Activated T-helper 1 cell treated with anti-CD3 and anti-CD28 coated beads, Interleukin-12 subunit alpha, Interleukin-12 subunit beta, Interleukin-2, Interleukin-4 antibody, amounts not matched to agents 30 ng/mL and 10 ng/mL and 1 ng/mL, durations not matched to agents 14 hours and 24 hours and 36 hours (primary cell): ENCODE measurements around the gene SELENOO. TPM values are rescaled to one million over a fixed set of nuclear protein-coding genes. Genes with fewer than 3 reads are reported as not detected.
A peak's percentile ranks its signal among the peaks of the same experiment; 100 is the strongest.

ENCODE experiments used
- DNase-seq: peaks from one replicate; pipeline ENCODE4 v3.0.0; 2021; ENCODE audit warnings: low spot score
- H3K27ac Mint-ChIP-seq: one replicate; pipeline ENCODE4 v1.8.0; 2021; ENCODE audit warnings: mild to moderate bottlenecking, mixed read lengths
- H3K27me3 Mint-ChIP-seq: one replicate; pipeline ENCODE4 v1.8.0; 2022; ENCODE audit warnings: mild to moderate bottlenecking, moderate library complexity, mixed read lengths; ENCODE audit not compliant: insufficient read depth
- H3K36me3 Mint-ChIP-seq: one replicate; pipeline ENCODE4 v1.8.0; 2021; ENCODE audit warnings: low read depth, mixed read lengths
- H3K4me1 Mint-ChIP-seq: one replicate; pipeline ENCODE4 v1.8.0; 2021; ENCODE audit warnings: low read depth, mixed read lengths
- H3K4me3 Mint-ChIP-seq: one replicate; pipeline ENCODE4 v1.8.0; 2021; ENCODE audit warnings: mild to moderate bottlenecking, moderate library complexity, mixed read lengths
- H3K9me3 Mint-ChIP-seq: one replicate; pipeline ENCODE4 v1.8.0; 2021; ENCODE audit warnings: mixed read lengths
- intact Hi-C: fragments of 100-400 bp; cut with micrococcal nuclease; formaldehyde crosslinking; loops from one replicate; pipeline ENCODE4 v1.15.1; 2024
- total RNA-seq: library from RNA; stranded (reverse); gene quantifications from 2 replicates; pipeline ENCODE4 v1.2.3, GENCODE V29; 2022

Gene SELENOO
- total RNA-seq, 1 donor from 2014 or later: 25.9 TPM

DNA sequence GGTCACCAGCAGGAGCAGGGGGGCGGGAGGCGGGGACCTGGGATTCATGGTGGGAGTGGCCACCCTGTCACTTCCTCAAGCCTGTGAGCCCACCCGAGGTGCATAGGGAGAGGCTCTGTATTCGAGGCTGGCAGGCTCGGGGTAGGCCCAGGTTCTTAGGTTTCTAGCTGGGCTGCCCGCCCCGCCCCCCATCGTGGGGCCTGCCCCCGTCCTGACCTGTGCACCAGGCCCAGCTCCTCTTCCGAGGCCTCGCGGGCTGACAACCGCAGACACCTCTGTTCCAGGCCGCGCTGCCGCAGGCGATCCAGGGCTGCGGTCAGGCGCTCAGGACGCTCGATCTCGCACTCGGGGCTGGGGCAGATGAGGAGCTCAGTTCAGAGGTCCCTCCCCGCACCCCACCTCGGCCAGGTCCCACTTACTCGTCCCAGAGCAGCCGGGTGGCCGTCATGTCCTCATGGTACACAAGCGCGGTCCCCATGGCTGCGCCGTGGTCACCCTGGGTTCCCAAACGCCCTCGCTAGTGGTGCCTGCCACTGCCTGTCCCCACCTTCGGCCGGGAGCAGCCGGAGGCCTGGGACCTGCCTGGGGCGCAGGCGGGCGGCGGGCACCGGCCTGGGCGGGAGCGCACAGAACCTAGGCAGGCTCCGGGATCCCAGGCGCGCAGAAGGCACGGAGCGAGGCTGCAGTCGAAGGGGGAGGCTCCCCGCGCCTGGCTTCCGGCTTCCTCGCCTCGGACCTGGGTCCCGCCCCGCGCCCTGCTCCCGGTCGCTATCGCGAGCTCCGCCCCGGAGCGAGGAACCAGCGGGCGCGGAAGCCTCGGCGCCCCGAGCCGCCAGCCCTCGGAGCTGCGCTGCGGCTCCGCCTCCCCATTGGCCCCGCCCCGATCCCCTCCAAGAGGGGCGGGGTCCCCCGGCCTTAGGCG lies 50.0 kb downstream of the SELENOO start, which contains the start of gene HDAC10:
TSS of gene HDAC10 (minus strand) at position 711 of the 922 bp plus-strand sequence. CDS start at position 478, 233 bp downstream.
- intact Hi-C loops: loop anchor here (1.0 to 2.0 kb wide), 2 partner anchors 19 to 370 kb away; partner anchors contain the start of gene MAPK11
- peak; percentile 84 for DNase-seq
- H3K9me3 Mint-ChIP-seq: no peaks in the 10 kb centered on the region
- peak within 1 kb of the TSS; percentile 85 for H3K4me3 Mint-ChIP-seq
- peaks cover 7% of the 10 kb centered on the region for H3K36me3 Mint-ChIP-seq
- H3K4me1 Mint-ChIP-seq: peaks cover 5% of the 10 kb centered on the region
- peak within 1 kb of the TSS; percentile 83 for H3K27ac Mint-ChIP-seq
- no peaks in the 10 kb centered on the region for H3K27me3 Mint-ChIP-seq

DNA sequence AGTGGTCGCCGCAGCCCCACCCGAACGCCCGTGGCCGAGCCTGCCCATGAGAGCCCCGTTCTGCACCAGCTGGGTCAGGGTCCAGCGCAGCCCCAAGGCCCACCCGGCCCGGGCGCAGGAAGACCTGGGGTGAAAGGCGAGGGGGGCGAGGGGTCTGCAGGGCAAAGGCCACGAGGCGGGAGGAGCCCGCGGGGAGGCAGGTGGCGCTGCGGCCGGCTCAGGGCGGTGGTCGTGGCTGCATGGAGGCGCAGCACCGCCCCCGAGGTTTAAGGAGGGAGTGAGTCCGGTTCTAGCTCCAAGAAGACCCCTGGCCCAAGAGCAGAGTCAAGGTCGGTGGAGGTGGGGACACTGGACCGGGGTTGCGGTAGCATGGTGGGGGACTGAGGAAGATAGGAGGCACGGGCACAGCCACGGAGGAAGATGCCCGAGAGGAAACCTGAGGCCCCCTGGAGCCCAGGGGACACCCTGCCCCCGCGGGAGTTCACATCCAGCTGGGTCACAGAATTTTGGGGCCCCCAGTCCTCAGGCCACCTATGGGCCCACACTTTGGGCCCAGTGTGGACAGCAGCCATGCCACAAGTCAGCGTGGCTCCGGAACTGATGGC lies 50.8 kb downstream of the SELENOO start:
- Mint-ChIP-seq H3K4me1 (peaks cover 5% of the 10 kb centered on the region), H3K27ac (no peak overlapping the region), H3K4me3 (peak overlapping the region; percentile 26), H3K27me3 (no peaks in the 10 kb centered on the region), H3K36me3 (peaks cover 7% of the 10 kb centered on the region), H3K9me3 (no peaks in the 10 kb centered on the region)
- intact Hi-C loops: loop anchor here (1.0 to 2.0 kb wide), 2 partner anchors 19 to 369 kb away; partner anchors contain the start of gene MAPK11
- no peak for DNase-seq

GRCh38 chr22:50252082-50253045 lies 51.6 kb downstream of the SELENOO start:
- Mint-ChIP-seq H3K4me1 (peaks cover under 1% of the 10 kb centered on the region), H3K9me3 (no peaks in the 10 kb centered on the region), H3K4me3 (no peak overlapping the region), H3K27ac (no peak overlapping the region), H3K27me3 (no peaks in the 10 kb centered on the region), H3K36me3 (peaks cover 5% of the 10 kb centered on the region)
- peak; percentile 54 for DNase-seq
- intact Hi-C loops: no loop called here

DNA sequence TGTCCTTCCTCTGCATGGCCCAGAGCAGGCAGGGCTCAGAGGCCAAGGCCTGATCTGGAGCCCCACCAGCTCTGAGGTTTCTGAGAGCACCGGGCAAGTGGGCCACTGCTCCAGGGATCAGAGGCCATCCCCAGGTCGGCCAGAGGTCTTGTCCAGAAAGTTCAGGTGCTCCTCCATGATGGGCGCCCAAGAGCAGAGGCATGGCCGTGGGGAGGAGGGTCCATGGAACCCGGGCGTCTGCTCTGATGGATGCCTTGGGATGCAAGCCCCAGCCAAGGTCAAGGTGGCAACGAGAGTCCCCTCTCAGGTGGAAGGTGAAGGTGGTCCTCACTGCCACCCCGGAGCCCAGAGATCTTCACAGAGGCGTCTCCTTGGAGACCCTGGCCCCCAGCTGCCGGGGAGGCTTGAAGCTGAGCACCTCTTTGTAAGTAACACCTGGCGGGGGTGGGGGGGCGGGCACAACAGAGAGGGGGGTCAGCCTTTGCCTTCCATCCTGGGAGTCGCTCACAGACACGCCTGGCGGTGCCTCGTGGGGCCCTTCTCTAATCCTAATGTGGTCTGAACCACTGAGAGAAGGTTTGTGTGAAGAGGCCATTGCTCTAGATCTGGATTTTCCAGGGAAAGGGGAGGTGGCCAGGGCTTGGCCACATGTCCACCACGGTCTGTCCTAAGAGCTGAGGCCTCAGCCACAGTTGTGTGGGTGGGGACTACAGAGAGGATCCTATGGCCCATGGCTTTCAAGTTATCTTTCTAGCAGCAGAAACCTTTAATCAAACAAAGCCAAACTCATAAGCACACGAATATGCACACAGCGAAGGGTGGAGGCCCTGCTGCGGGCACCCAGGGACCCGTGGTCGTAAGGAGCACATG lies 52.5 kb downstream of the SELENOO start:
- intact Hi-C loops: no loop called here
- H3K4me3 Mint-ChIP-seq: no peak overlapping the region
- no peak for DNase-seq

DNA sequence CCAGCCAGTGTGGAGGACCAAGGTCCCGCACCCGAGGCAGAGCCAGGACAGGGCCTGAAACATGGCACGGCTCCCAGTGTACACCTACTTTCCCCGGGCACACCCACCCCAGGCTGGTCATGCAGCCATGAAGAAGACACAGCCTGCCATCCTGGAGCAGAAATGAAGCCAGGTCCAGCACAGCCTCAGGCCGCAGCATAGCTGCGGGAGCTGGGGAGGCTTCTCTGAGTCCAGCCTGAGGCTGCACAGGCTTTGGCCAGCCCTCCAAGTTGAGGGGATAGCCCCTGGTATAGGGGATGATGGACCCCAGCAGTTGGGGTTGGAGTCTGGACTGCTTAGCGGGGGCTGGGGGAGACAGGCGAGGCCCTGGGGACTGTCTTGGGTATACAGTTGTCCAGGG lies 53.1 kb downstream of the SELENOO start:
- intact Hi-C loops: no loop called here
- Mint-ChIP-seq H3K27ac (no peak overlapping the region), H3K9me3 (no peaks in the 10 kb centered on the region), H3K36me3 (peaks cover 1% of the 10 kb centered on the region), H3K4me1 (no peaks in the 10 kb centered on the region), H3K27me3 (no peaks in the 10 kb centered on the region), H3K4me3 (no peak overlapping the region)
- no peak for DNase-seq

More for the DNA sequence above, 52.5 kb downstream of the SELENOO start:
- Mint-ChIP-seq H3K27ac (no peak overlapping the region), H3K4me1 (no peaks in the 10 kb centered on the region), H3K27me3 (no peaks in the 10 kb centered on the region), H3K36me3 (peaks cover 1% of the 10 kb centered on the region), H3K9me3 (no peaks in the 10 kb centered on the region)

DNA sequence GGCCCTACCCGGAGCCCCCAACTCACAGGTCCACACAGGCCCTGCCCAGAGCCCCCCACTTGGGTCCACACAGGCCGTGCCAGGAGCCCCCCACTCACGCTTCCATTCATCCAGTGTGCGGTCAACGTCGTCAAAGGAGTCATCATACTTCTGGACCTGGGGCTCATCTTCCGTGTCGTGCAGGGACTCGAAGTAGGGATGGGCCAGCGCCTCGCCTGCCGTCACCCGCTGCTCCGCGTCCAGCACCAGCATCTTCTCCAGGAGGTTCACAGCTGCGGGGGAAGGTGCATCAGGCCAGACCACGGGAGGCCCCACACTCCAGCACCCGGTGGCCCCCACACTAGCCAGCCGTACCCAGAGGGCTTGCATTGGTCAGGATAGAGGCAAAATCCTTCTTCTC lies 54.3 kb downstream of the SELENOO start:
- H3K4me3 Mint-ChIP-seq: no peak overlapping the region
- no peaks in the 10 kb centered on the region for H3K4me1 Mint-ChIP-seq
- H3K27me3 Mint-ChIP-seq: peaks cover 4% of the 10 kb centered on the region
- intact Hi-C loops: no loop called here
- peaks cover 1% of the 10 kb centered on the region for H3K36me3 Mint-ChIP-seq
- DNase-seq: no peak
- H3K9me3 Mint-ChIP-seq: no peaks in the 10 kb centered on the region
- H3K27ac Mint-ChIP-seq: no peak overlapping the region

- no peaks in the 10 kb centered on the region for H3K9me3 Mint-ChIP-seq
- H3K36me3 Mint-ChIP-seq: peaks cover 1% of the 10 kb centered on the region
- H3K4me3 Mint-ChIP-seq: no peak overlapping the region
- DNase-seq: no peak
- intact Hi-C loops: no loop called here
- peaks cover 4% of the 10 kb centered on the region for H3K27me3 Mint-ChIP-seq
- no peak overlapping the region for H3K27ac Mint-ChIP-seq
- H3K4me1 Mint-ChIP-seq: no peaks in the 10 kb centered on the region
These were observed 54.8 kb downstream of the SELENOO start for GRCh38 chr22:50255607-50256006.

GRCh38 chr22:50256258-50256862 lies 55.5 kb downstream of the SELENOO start:
- DNase-seq: no peak
- intact Hi-C loops: no loop called here
- H3K9me3 Mint-ChIP-seq: no peaks in the 10 kb centered on the region
- H3K4me1 Mint-ChIP-seq: no peaks in the 10 kb centered on the region
- H3K36me3 Mint-ChIP-seq: no peaks in the 10 kb centered on the region
- H3K4me3 Mint-ChIP-seq: no peak overlapping the region
- H3K27ac Mint-ChIP-seq: no peak overlapping the region
- peaks cover 4% of the 10 kb centered on the region for H3K27me3 Mint-ChIP-seq

- Mint-ChIP-seq H3K27ac (no peak overlapping the region), H3K4me1 (no peaks in the 10 kb centered on the region), H3K36me3 (no peaks in the 10 kb centered on the region), H3K4me3 (no peak overlapping the region), H3K9me3 (no peaks in the 10 kb centered on the region), H3K27me3 (peaks cover 6% of the 10 kb centered on the region)
- intact Hi-C loops: no loop called here
- DNase-seq: no peak
These were observed 56.2 kb downstream of the SELENOO start for GRCh38 chr22:50257041-50257440.

DNA sequence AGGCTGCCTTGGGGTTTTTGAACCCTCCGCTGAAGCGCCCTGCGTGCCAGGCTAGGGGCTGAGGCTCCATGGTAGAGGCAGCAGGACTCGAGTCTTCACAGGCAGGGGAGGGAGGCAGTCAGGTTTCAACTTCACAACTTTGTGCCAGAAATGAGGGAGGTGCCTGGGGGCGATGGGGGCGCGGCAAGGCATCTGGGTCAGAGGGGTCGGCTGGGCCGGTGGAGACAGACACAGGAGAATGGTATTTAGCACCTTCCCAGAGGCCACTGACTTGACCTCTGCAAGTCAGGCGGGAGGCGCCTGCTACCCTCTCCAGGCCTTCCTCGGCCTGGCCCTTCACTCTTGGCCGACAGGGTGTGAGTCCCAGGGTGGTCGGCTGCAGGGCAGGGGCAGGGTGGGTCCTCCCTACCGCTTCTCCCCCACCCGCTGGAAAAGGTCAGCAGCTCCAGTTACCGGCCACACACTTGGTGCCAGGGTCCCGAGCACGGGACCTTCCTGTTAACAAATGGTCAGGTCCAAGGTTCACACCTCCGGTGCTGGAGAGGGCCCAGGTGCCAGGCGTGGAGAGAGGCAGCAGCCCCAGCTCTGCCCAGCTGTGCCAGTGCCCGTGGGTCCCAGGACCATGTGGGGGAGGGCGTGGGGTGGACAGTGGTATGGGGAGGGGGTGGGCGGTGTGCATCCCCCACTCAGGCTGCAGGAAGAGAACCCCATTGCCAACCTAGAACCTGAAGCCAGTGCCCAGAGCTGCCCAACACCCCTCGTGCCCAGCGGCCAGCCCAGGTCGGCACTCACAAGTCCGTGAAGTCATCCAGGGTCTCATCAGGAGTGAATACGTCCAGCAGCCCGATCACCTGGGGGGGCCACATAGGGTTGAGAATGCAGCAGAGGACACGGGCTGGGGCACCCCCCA lies 56.9 kb downstream of the SELENOO start:
- no peak for DNase-seq
- Mint-ChIP-seq H3K4me3 (no peak overlapping the region), H3K27ac (no peak overlapping the region), H3K9me3 (no peaks in the 10 kb centered on the region), H3K36me3 (no peaks in the 10 kb centered on the region), H3K4me1 (no peaks in the 10 kb centered on the region), H3K27me3 (peaks cover 10% of the 10 kb centered on the region)
- intact Hi-C loops: no loop called here
